Measurements from ENCODE around the gene DLGAP1.

DNA sequence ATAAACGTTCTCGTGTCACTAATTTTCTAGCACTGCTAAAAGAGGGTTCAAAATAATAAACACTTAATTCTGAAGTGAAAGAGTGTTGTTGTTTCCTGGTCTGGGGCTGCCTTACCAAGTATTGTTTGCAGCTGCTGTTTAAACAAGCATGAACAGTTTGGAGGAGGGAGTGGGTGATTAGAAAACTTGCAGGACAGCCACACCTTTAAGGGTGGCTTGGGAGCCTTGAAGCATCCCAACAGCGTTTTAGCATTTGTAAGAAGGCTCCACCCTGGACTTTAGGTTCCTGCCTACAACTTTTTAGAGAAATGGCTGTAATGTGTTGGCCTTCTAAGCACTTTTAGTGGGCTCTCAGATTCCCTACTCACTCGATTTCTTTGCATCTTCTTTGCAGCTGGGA lies 633.6 kb downstream of the DLGAP1 start:
- TF ChIP-seq CTCF (IDR thresholded peaks at IDR 0.05) (no peak), POLR2A (IDR thresholded peaks at IDR 0.05) (no peak)

All from right lobe of liver (tissue), 4 donors.